K562 (cell line): ENCODE data around the gene TMEM176A. TPM values are rescaled to one million over a fixed set of nuclear protein-coding genes. Genes with fewer than 3 reads are reported as not detected.

Experiments used
- ATAC-seq: fragments of 200-7000 bp; cut with Tn5 transposase; 3 replicates; pipeline ENCODE4 v1.9.1; 2020; ENCODE audit warnings: moderate library complexity
- BruUV-seq: library from RNA; stranded (reverse); fragments of 400-500 nt; replicated peaks from 2 replicates; lab custom pipeline; 2021; lab: Mats Ljungman, UMichigan
- CTCF ChIA-PET: fragments of 300-600 bp; formaldehyde crosslinking; extraction: SDS; loops from one replicate; lab custom pipeline; 2021; ENCODE audit warnings: low intra/inter-chr PET ratio; lab: Yijun Ruan, JAX
- POLR2A ChIA-PET: fragments of 300-600, 350-650 bp; sonication (Branson Sonifier 250); formaldehyde crosslinking; extraction: SDS; loops from one replicate; lab custom pipeline; 2021; ENCODE audit warnings: antibody characterized with exemption, inconsistent platforms; lab: Yijun Ruan, JAX
- DNase-seq, 4 experiments: peaks; one replicate each; pipeline versions ENCODE4 v3.0.0 to v3.0.0-alpha.2; 2011 to 2018; ENCODE audit warnings: low spot score in 3 of 4, mixed read lengths in 3 of 4; ENCODE audit errors: extremely low read depth in 1 of 4
- FAIRE-seq: peaks from 2 replicates; lab custom pipeline; 2011; peaks lifted over from hg19 to GRCh38; lab: Jason Lieb, UNC
- H2AFZ ChIP-seq: 2 replicates; pipeline ENCODE4 v1.6.0; 2011; ENCODE audit warnings: low read depth, low read length, control low read depth, inconsistent platforms
- H3K27ac ChIP-seq: fragments of 200-600 bp; 3 replicates; pipeline ENCODE4 v1.8.0; 2011; ENCODE audit warnings: low read depth, mild to moderate bottlenecking, control low read depth, inconsistent platforms, low read length, moderate library complexity, mixed read lengths; ENCODE audit errors: extremely low read depth
- H3K27me3 ChIP-seq, 2 experiments: fragments of 300-600 bp in 1 of 2; 2 replicates in 1 of 2; 3 replicates in 1 of 2; pipeline versions ENCODE4 v1.6.0 to v1.8.0; 2011; ENCODE audit warnings: inconsistent platforms in 2 of 2, low read length in 2 of 2, mild to moderate bottlenecking in 1 of 2, mixed read lengths in 1 of 2, moderate library complexity in 1 of 2; ENCODE audit not compliant: control insufficient read depth in 2 of 2, insufficient read depth in 2 of 2
- H3K36me3 ChIP-seq: fragments of 300-600 bp; 3 replicates; pipeline ENCODE4 v1.8.0; 2011; ENCODE audit warnings: mild to moderate bottlenecking, low read length, inconsistent platforms; ENCODE audit not compliant: control insufficient read depth, insufficient read depth
- H3K4me1 ChIP-seq, 2 experiments: fragments of 200-600 bp in 1 of 2; replicated peaks in 1 of 2; 2 replicates in 1 of 2; 3 replicates in 1 of 2; pipeline versions ENCODE4 v1.5.1 to v1.8.0; 2011; ENCODE audit warnings: inconsistent platforms in 2 of 2, low read length in 2 of 2, mild to moderate bottlenecking in 1 of 2, mixed read lengths in 1 of 2, moderate library complexity in 1 of 2; ENCODE audit not compliant: control insufficient read depth in 2 of 2, insufficient read depth in 2 of 2
- H3K4me2 ChIP-seq: 2 replicates; pipeline ENCODE4 v1.6.1; 2011; ENCODE audit warnings: low read length, control low read depth, inconsistent platforms, mixed read lengths; ENCODE audit not compliant: insufficient read depth
- H3K4me3 ChIP-seq: fragments of 200-600 bp; sonication (generic), shearing (Covaris generic); 2 replicates; pipeline ENCODE4 v1.5.1; 2016; ENCODE audit warnings: control low read depth, inconsistent platforms
- H3K79me2 ChIP-seq: fragments of 200-600 bp; 3 replicates; pipeline ENCODE4 v1.8.0; 2011; ENCODE audit warnings: low read length, inconsistent platforms; ENCODE audit not compliant: control insufficient read depth, insufficient read depth
- H3K9ac ChIP-seq, 2 experiments: 2 replicates each; pipeline versions ENCODE4 v1.6.0 to v1.6.1; 2011; ENCODE audit warnings: low read depth in 2 of 2, low read length in 2 of 2, control low read depth in 1 of 2, inconsistent platforms in 1 of 2, mild to moderate bottlenecking in 1 of 2, mixed read lengths in 1 of 2; ENCODE audit not compliant: insufficient read depth in 1 of 2
- H3K9me1 ChIP-seq: one replicate; pipeline ENCODE4 v1.6.0; 2011; ENCODE audit warnings: inconsistent platforms, mild to moderate bottlenecking, low read length, moderate library complexity; ENCODE audit not compliant: control insufficient read depth, insufficient read depth
- H3K9me3 ChIP-seq: replicated peaks from 2 replicates; pipeline ENCODE4 v1.5.1; 2011; ENCODE audit warnings: low read depth, low read length, inconsistent platforms; ENCODE audit not compliant: control insufficient read depth, insufficient read depth
- H4K20me1 ChIP-seq: replicated peaks from 2 replicates; pipeline ENCODE4 v1.6.1; 2011; ENCODE audit warnings: low read length, inconsistent platforms, mixed read lengths; ENCODE audit not compliant: control insufficient read depth, insufficient read depth
- CREM ChIP-seq: IDR thresholded peaks from 2 replicates; pipeline ENCODE4 v1.6.1; 2014; ENCODE audit warnings: antibody characterized with exemption, low read depth
- FIP1L1 ChIP-seq: fragments of 200-400 bp; formaldehyde crosslinking; IDR thresholded peaks from 2 replicates; pipeline ENCODE4 v1.6.1; 2018; ENCODE audit warnings: mild to moderate bottlenecking, low read depth, low read length; ENCODE audit not compliant: poor library complexity, severe bottlenecking
- PRPF4 ChIP-seq: fragments of 200-400 bp; formaldehyde crosslinking; IDR thresholded peaks from one replicate; pipeline ENCODE4 v1.6.1; 2017; ENCODE audit warnings: low read length, low read depth, mild to moderate bottlenecking; ENCODE audit not compliant: insufficient read depth, poor library complexity, severe bottlenecking
- TFAP4 ChIP-seq: sonication (generic); formaldehyde crosslinking; IDR thresholded peaks from 2 replicates; pipeline ENCODE4 v1.8.0; 2022; ENCODE audit warnings: missing genetic modification reagents, mild to moderate bottlenecking, moderate library complexity, borderline replicate concordance
- ZNF586 ChIP-seq: fragments of 450-650 bp; formaldehyde crosslinking; conservative IDR thresholded peaks from 2 replicates; pipeline ENCODE4 v1.4.0; 2020; ENCODE audit warnings: mild to moderate bottlenecking, moderate library complexity
- WGBS: fragments of 100-300 bp; shearing (Covaris generic); methylation state at CpG from one replicate; pipeline ENCODE4 v1.1.6; 2016; ENCODE audit warnings: low coverage, mixed read lengths; ENCODE audit not compliant: insufficient coverage; ENCODE audit errors: missing lambda C conversion rate; 5-methylcytosine and 5-hydroxymethylcytosine counted together
- in situ Hi-C: fragments of 300-500 bp; cut with MboI; formaldehyde crosslinking; loops from 4 replicates; pipeline ENCODE4 v1.15.0; 2018; ENCODE audit warnings: inconsistent platforms, mixed read lengths
- intact Hi-C: fragments of 100-400 bp; cut with micrococcal nuclease; formaldehyde crosslinking; loops from 2 replicates; pipeline ENCODE4 v1.14.2; 2022
- polyA plus RNA-seq, 8 experiments: library from polyadenylated mRNA; depleted of rRNA in 4 of 8; stranded (reverse) in 5 of 8; unstranded in 3 of 8; fragments of >200 nt; fragmentation: Nextera tagmentation in 2 of 8; fragmentation: Illumina TruSeq in 1 of 8; extraction: Ambion mirVana in 2 of 8; extraction: Trizol in 1 of 8; gene quantifications; 2 replicates each; pipeline versions ENCODE4 v1.2.1 to v1.2.3, GENCODE V29; 2011 to 2014; ENCODE audit warnings: inconsistent platforms in 1 of 8, missing spikeins in 1 of 8
- total RNA-seq, 7 experiments: library from RNA; depleted of rRNA in 6 of 7; stranded (reverse); fragments of >200 nt in 6 of 7; fragmentation: Illumina TruSeq in 2 of 7; extraction: Trizol in 2 of 7; gene quantifications; 2 replicates each; pipeline versions ENCODE4 v1.2.1 to v1.2.3, GENCODE V29; 2011 to 2021; ENCODE audit warnings: low replicate concordance in 1 of 7

TMEM176A gene
- total and polyA plus RNA-seq, 9 of the 15 experiments (the other 6 are each of a cell fraction or from before 2014, with no cell fraction given): 0.31 TPM; not detected in 8

GRCh38 chr7:150818971-150819370 lies 18.4 kb downstream of the TMEM176A start:
- ChIA-PET CTCF (no interaction called here), POLR2A (interaction anchor here (1.0 kb wide), 1 partner anchor 26 kb away, joined by 3 read pairs; no protein-coding TSS in a partner anchor)
- Histone ChIP-seq H3K4me3 (no peak overlapping the region), H3K9me3 (no peaks in the 10 kb centered on the region), H3K36me3 (no peaks in the 10 kb centered on the region), H2AFZ (no peak overlapping the region), H3K79me2 (no peaks in the 10 kb centered on the region), H4K20me1 (no peaks in the 10 kb centered on the region), H3K9ac (no peak overlapping the region), H3K4me2 (no peak overlapping the region), H3K27ac (no peak overlapping the region), H3K27me3 (peaks cover 14 to 19% of the 10 kb centered on the region in 2 experiments), H3K9me1 (no peaks in the 10 kb centered on the region), H3K4me1 (peaks cover 0 to 7% of the 10 kb centered on the region in 2 experiments; a peak in 2 of 5 replicates)
- ATAC-seq (no peak), FAIRE-seq (no peak), DNase-seq (no peak)
- 0% methylated on average over 2 of the region's 2 CpGs for WGBS
- in situ Hi-C loops (no loop called here), intact Hi-C loops (no loop called here)
- no TSS peak for BruUV-seq
- TF ChIP-seq CREM: no peak
- no peak for TF ChIP-seq PRPF4
- TF ChIP-seq TFAP4 (CRISPR knock-in tag): no peak
- TF ChIP-seq ZNF586 (CRISPR knock-in tag): no peak
- TF ChIP-seq FIP1L1: no peak
